NCI-H524 (cell line): ENCODE measurements around the gene ABCF2.

Experiments
- DNase-seq, 2 experiments: peaks; one replicate each; lab custom pipeline; 2025; lab: John Stamatoyannopoulos, UW

The ABCF2 gene

DNA sequence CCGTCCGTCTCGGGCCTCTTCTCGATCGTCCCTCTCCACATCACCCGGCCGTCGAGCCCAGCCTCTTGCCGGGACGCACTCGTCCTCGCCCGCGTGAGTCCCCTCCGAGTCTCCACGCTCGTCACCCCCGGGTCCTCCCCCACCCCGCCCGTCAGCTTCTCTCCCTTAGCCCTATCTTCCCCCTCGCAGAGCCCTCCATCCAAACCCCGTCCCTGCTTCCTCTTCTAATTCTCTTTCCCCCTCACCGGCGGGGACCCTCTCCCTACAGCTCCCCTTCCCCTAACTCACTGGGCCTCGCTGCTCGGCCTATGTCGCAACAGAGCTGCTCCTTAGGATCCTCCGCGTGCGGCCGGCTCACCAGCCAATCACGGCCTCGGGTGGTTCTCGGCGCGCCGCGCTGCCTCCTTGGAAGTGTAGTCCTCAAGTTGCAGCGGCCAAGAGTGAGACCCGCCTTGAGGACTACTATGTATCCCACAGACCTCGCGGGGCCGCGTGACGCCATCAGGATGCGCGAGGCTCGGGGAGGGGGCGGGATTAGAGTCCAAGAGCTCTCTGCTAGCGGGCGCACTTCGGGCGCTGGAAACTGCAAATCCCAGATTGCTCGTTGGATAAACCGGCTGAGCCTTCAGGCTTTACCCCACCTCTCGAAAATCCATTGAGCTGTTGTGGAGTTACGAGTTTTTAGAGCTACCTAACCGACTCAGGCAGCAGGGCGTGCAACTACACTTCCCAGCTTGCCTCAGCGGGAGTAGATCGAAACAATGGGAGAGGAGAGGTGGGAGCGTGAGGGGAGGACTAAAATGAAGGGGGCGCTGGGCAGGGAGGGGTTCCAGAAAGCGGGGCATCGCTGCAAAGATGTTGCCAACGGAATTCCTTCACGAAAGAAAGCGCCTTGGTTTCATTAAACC is at the start of gene ABCF2:
Gene ABCF2, minus strand, starts transcription at position 331 of the 908 bp plus-strand sequence. CDS start 747 bp downstream, outside the sequence.
- peak; percentile 98 to 99 for DNase-seq

DNA sequence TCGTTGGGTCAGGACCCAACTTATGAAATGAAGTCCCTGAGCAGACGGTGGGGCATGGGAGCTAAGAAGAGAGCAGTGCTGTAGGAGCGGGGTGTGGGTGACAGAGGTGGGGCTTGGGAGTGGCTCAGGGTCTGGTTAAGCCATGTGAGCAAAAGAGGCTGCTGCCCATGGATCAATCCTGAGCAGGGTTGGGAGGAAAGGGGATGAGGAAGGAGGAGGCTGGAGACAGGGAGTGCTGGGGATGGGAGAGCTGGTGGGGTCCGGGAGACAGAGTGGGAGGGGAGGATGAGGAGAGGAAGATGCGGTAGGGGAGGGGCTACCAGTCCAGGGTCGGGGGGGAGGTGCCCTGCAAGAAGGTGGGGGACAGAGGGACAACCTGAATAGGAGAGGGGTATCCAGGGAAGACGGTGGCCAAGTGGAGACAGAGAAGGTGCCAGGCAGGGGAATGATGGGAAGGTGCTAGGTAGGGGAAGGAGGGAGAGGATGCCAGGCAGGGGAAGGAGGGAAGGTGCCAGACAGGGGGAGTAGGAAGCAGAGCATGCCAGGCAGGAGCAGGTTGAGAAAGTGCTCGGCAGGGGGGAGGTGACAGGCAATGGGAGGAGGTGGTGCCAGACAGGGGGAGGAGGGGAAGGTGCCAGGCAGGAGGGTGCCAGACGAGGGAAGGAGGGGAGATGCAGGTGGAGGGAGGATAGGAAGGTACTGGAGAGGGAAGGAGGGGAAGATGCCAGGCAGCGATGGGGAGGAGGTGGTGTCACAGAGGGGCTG is 49.0 kb upstream of the ABCF2 start:
- no peak for DNase-seq

DNA sequence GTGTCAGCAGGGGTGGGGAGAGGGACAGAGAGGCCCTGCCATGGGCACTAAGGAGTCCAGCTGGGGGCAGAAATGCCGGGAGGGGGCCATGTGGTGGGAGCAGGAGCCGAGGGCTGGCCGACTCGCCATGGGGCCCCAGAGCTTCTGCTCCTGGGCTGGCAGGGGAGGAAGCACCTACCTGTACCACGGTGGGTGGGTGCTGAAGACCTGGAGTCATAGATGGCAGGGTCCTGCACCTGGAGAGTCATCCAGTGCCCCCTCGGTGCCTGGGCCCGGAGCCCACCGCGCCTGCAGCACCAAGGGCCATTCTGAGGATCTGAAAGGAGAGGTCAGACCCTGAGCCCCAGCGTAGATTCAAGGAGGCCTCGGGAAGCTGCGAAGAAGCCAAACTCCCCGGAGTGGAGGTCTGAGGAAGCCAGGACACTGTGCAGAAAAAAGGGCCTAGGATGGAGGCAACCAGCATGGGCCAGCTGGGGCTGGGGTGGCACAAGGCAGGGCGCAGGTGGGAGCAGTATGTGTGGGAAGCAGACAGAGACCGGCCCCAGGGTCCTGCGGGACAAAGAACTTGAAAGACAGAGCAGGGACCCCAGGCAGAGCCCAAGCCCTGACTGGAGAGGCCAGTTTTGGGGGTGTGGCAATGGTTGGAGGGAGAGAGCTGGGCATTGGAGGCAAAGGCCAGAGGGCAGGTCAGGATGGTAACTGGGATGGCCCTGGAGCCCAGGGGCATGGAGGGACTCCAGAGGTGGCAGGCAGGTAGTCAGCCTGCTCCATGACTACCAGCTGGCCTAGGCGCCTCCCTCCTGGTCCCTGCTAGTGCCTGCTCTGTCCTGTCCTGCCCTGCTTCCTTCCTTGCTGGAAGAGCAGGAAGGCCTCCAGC is 48.2 kb upstream of the ABCF2 start:
- DNase-seq = no peak

DNA sequence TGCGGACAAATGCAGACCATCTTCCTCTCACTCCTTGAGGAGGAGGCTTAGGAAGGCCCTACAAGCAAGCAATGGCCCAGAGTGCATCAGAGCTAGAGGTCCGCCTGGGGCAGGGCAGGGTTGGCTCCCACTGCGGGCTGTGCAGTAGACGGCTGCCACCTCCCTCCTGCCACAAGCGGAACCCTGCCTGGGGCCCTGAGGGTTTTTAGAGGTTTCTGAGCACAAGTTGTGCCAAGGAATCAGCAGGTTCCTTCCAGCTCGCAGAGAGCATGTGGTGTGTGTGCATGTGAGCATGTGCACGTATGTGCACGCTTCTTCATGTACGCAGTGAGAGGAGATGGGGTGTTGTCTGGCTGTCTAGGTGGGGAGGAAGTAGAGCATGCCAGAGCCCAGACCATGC is 47.4 kb upstream of the ABCF2 start:
- DNase-seq = no peak

DNA sequence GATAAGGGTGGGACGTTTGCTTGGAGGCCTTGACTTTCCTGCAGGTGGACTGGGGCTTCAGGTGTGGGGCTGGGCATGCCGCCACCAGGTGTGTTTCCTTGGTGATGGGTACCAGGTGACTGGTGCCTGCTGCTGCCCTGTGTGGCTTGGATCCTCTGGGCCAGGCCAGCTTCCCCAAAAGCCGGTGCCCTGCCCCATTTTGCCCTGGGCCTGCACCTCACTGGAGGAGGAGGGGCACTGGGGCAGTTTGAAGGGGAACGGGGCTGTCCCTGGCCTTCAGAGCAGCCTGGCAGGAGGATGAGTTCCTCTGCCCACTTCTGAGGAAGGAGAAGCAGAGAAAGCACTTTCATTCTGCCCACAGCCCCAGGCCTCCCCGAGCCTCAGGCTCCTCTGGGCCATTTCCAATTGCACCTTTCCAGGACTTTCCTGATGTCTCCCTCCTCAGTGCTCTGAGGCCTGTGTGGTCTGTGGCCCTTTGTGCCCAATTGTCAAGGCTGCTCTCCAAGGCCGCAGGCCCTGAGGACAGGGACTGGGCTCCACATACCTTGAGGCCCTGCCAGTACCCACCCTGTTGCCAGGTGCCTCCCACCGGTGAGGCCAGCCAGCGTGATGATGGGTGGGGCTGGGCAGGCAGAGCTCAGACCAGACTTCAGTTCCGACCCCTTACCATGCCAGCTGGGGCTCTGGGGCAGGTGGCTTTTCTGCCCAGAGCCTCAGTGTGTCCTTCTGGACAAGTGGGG is 46.8 kb upstream of the ABCF2 start:
- no peak for DNase-seq

GRCh38 chr7:151272877-151273276 is 45.9 kb upstream of the ABCF2 start:
- DNase-seq = no peak

- DNase-seq = no peak
These were observed 45.4 kb upstream of the ABCF2 start for GRCh38 chr7:151272405-151272804.

DNA sequence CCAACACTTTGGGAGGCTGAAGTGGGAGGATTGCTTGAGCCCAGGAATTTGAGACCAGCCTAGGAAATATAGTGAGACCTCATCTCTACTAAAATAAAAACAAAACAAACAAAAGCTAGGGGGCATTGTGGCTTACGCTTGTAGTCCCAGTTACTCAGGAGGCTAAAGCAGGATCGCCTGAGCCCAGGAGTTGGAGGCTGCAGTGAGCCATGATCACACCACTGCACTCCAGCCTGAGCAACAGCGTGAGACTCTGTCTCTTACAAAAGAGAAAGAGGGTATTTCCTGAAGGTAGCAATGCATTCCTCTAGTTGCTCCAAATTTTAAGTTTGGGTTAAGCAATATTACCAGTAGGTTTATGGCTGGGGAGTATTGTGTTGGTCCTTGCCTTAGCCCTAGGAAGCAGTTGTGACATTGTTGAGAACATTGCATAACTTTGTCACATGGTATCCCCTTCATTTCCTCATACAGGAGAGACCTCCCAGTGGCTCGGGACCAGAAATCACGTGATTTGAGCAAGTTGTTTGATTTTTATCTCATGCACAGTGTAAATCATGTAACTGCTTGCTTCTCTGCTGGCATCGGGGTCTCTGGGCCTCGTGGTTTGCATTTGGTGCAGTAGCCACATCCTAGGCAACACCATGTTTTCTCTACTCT is 44.8 kb upstream of the ABCF2 start:
- DNase-seq = no peak

DNA sequence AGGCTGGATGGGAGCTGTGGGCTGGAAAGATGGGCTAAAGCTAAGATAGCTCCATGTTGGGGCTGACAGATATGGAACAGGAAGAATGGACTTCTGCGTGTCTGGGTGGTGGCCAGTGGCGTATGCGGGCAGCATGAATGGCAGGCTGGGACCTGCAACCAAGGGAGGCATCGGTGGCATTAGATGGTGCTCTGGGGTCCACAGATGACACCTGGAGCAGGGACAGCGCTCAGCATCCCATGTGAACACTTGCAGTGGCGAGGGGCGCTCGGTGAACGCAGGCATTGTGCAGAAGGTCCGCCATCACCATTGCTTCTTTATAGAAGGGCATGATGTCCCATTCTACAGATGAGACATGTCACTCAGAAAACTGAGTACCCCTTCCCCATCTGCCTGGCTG is 42.5 kb upstream of the ABCF2 start:
- DNase-seq = no peak

- no peak for DNase-seq
These were observed 38.4 kb upstream of the ABCF2 start for GRCh38 chr7:151265351-151265931.

GRCh38 chr7:151264615-151265014 is 37.6 kb upstream of the ABCF2 start:
- no peak for DNase-seq

GRCh38 chr7:151261529-151261928 is 34.5 kb upstream of the ABCF2 start:
- DNase-seq = no peak

- no peak for DNase-seq
These were observed 33.9 kb upstream of the ABCF2 start for GRCh38 chr7:151260883-151261282.

DNA sequence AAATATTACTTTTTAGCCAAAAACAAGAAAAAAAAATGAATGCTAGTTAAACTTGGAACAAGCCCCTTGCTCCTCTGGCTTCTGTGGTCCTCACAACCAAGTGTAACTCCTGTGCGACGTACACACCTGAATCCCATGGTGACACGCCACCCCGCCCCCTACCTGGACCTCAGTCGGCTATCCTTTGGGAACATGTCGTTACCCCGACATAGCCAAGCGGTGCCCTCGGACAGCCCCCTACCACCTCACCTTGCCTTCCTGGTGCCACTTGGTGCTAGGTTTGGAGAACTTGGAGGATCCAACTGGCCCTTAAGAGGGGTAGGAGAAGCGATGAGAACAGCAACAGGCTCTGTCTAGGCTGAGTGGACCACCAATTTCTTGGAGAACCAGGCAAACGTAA is 33.5 kb upstream of the ABCF2 start:
- no peak for DNase-seq

DNA sequence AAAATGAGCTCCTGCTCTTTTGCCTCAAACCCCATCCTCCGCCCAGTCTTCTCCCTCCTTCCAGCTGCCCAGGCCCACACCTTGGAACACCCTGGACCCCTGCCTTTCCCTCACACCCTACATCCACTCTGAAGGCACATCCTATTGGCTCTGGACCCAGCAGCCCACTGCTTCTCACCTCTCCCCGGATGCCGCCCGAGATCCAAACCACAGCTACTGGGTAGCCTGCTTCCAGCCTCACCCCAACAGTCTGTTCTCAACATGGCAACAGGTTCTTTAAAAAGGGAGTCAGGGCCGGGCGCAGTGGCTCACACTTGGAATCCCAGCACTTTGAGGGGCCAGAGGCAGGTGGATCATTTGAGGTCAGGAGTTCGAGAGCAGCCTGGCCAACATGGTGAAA is 31.0 kb upstream of the ABCF2 start:
- DNase-seq = no peak

DNA sequence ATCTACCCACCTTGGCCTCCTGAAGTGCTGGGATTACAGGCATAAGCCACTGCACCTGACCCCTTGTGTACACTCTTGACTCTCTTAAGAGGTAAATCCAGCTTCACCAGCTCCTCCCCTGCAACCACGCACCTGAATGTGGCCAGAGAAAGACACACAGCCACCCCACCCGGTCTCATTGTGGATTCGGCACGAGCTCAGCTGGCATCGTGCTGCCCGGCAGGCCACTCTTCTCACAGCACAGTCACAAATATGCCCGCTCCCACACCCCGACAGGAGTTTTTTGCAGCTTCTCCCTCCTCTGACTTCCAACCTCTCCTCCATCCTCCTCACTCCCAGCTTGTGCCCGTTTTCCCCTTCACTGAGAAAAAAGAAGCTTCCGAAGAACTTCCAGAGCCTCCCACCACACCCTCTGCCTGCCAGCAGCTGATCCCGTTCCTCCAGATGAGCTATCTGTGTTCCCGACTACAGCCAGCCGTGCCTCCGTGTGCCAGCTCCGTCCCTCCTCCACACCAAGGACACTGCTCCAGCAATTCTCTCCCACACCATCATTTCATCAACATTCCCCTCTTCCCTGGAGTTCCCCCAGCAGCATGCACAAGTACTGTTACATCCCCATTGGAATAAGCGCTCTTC is 29.5 kb upstream of the ABCF2 start:
- no peak for DNase-seq

- no peak for DNase-seq
These were observed 28.4 kb upstream of the ABCF2 start for GRCh38 chr7:151255390-151255789.

GRCh38 chr7:151254851-151255250 is 27.8 kb upstream of the ABCF2 start:
- DNase-seq = no peak

DNA sequence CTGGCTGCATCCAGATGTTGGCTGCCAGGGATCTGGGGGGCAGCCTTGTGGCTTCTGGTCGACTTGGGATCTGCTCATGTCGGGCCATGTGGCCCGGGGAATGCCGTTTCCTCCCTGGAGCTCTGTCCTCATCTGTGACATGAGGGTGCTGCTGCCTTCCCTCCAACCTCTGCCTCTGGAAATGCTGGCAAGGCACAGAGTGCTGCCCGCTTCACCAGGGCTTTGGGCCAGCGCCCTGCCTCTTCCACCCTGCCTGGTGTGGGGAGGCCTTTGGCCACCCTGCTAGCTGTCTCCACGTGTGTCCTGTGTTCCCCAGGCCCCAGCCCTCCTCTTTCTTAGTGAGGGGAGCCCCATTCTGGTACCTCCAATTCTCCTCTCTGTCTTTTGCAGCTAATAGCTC is 27.3 kb upstream of the ABCF2 start:
- no peak for DNase-seq
